ENCODE results near the gene COA1. TPM values are rescaled to one million over a fixed set of nuclear protein-coding genes. Genes with fewer than 3 reads are reported as not detected.

The COA1 gene
- total and polyA plus RNA-seq, 9 of the 15 experiments (the other 6 are each of a cell fraction or from before 2014, with no cell fraction given): 98.9 to 463 (median 181) TPM

- TF ChIP-seq CREB3L1 (IDR thresholded peaks at IDR 0.05; ENCODE audit: borderline replicate concordance, low read depth) (no peak), KDM4B (IDR thresholded peaks at IDR 0.05; ENCODE audit: borderline replicate concordance in 2 of 2, low read depth in 1 of 2) (no peak), U2AF1 (optimal IDR thresholded peaks at IDR 0.05; ENCODE audit: low read depth, low read length) (no peak), STAT5A (IDR thresholded peaks at IDR 0.05; ENCODE audit: borderline replicate concordance, low read length) (peak; percentile 63), ZSCAN29 (IDR thresholded peaks at IDR 0.05) (no peak), ZNF41 (CRISPR knock-in tag; conservative IDR thresholded peaks at IDR 0.05) (no peak), PCBP1 (IDR thresholded peaks at IDR 0.05; ENCODE audit: low read depth, low read length, poor library complexity, severe bottlenecking) (no peak), ILK (tag; IDR thresholded peaks at IDR 0.05; ENCODE audit: borderline replicate concordance, low read depth) (no peak), XRCC5 (IDR thresholded peaks at IDR 0.05; ENCODE audit: low read depth, low read length) (no peak), KDM2B (CRISPR knock-in tag; IDR thresholded peaks at IDR 0.05) (no peak), RBM39 (optimal IDR thresholded peaks at IDR 0.05; ENCODE audit: low read depth, low read length) (no peak), ETV6 (IDR thresholded peaks at IDR 0.05; ENCODE audit: borderline replicate concordance in 1 of 2, low read depth in 2 of 2, low read length in 1 of 2) (no peak), ETV6 (CRISPR knock-in tag; IDR thresholded peaks at IDR 0.05; ENCODE audit: borderline replicate concordance) (no peak), MAZ (CRISPR knock-in tag; conservative IDR thresholded peaks at IDR 0.05 in 1 of 2, IDR thresholded peaks at IDR 0.05 in 1 of 2) (peak; percentile 51 to 75; a peak in 3 of 4 replicates), CC2D1A (IDR thresholded peaks at IDR 0.05) (no peak), TAL1 (IDR thresholded peaks at IDR 0.05) (peak; percentile 59), POLR2AphosphoS2 (IDR thresholded peaks at IDR 0.05; ENCODE audit: low read length) (no peak)
Observed at GRCh38 chr7:43756368-43757072, 27.2 kb upstream of the COA1 start (continued).
